PC-9 (cell line): Measurements from ENCODE around the gene CYP24A1. TPM values are rescaled to one million over a fixed set of nuclear protein-coding genes. Genes with fewer than 3 reads are reported as not detected.
"Not testable (repeated sequence)": the region's sequence is repeated elsewhere in the genome, so short reads cannot be mapped to it uniquely, and the experiment has no call there.

Experiments
- BruUV-seq: library from RNA; stranded (reverse); fragments of 400-500 nt; replicated peaks from 2 replicates; lab custom pipeline; 2021; lab: Mats Ljungman, UMichigan
- CTCF ChIA-PET: fragments of 300-600 bp; sonication (Branson Sonifier 250); formaldehyde crosslinking; loops from one replicate; lab custom pipeline; 2022; ENCODE audit warnings: antibody characterized with exemption; lab: Charles Lee
- POLR2A ChIA-PET: fragments of 300-600 bp; sonication (Branson Sonifier 250); formaldehyde crosslinking; loops from one replicate; lab custom pipeline; 2022; ENCODE audit warnings: antibody characterized with exemption; ENCODE audit not compliant: unreplicated experiment; lab: Charles Lee
- DNase-seq, 2 experiments: peaks; one replicate each; pipeline versions ENCODE4 v3.0.0 to v3.0.0-alpha.2; 2015 to 2022; ENCODE audit warnings: mixed read lengths in 1 of 2
- H2AFZ ChIP-seq: fragments of 200-600 bp; sonication (generic); 2 replicates; pipeline ENCODE4 v1.8.1; 2017; ENCODE audit warnings: antibody characterized with exemption
- H3F3A ChIP-seq: fragments of 200-600 bp; sonication (generic); 2 replicates; pipeline ENCODE4 v1.8.1; 2017; ENCODE audit warnings: antibody characterized with exemption, mild to moderate bottlenecking, low read depth; ENCODE audit not compliant: insufficient read depth
- H3K27ac ChIP-seq: fragments of 200-600 bp; sonication (generic); 2 replicates; pipeline ENCODE4 v1.6.1; 2016; ENCODE audit warnings: mixed run types
- H3K27me3 ChIP-seq: fragments of 200-600 bp; sonication (generic); 2 replicates; pipeline ENCODE4 v1.6.1; 2016; ENCODE audit warnings: low read depth, mixed run types; ENCODE audit not compliant: insufficient read depth
- H3K36me3 ChIP-seq: fragments of 200-600 bp; sonication (generic); 2 replicates; pipeline ENCODE4 v1.6.1; 2016; ENCODE audit warnings: low read depth, mixed run types
- H3K4me1 ChIP-seq: fragments of 200-600 bp; sonication (generic); replicated peaks from 2 replicates; pipeline ENCODE4 v1.6.1; 2016; ENCODE audit warnings: mixed run types; ENCODE audit not compliant: insufficient read depth
- H3K4me2 ChIP-seq: fragments of 200-600 bp; sonication (generic); 2 replicates; pipeline ENCODE4 v1.6.1; 2017; ENCODE audit warnings: mixed run types
- H3K4me3 ChIP-seq: fragments of 200-600 bp; sonication (generic); 2 replicates; pipeline ENCODE4 v1.6.1; 2016; ENCODE audit warnings: mixed run types
- H3K79me2 ChIP-seq: fragments of 200-600 bp; sonication (generic); 2 replicates; pipeline ENCODE4 v1.6.1; 2017; ENCODE audit warnings: low read depth, mixed run types
- H3K9me2 ChIP-seq: fragments of 200-600 bp; sonication (generic); 2 replicates; pipeline ENCODE4 v1.8.1; 2017; ENCODE audit warnings: mild to moderate bottlenecking; ENCODE audit not compliant: insufficient read depth
- H3K9me3 ChIP-seq: fragments of 200-600 bp; sonication (generic); 2 replicates; pipeline ENCODE4 v1.8.1; 2016; ENCODE audit warnings: low read depth; ENCODE audit not compliant: insufficient read depth
- H4K20me1 ChIP-seq: fragments of 200-600 bp; sonication (generic); 2 replicates; pipeline ENCODE4 v1.8.1; 2017; ENCODE audit not compliant: insufficient read depth
- EZH2 ChIP-seq: fragments of 200-600 bp; sonication (generic); IDR thresholded peaks from 2 replicates; pipeline ENCODE4 v1.8.0; 2017; ENCODE audit warnings: antibody characterized with exemption, low read depth
- intact Hi-C: fragments of 100-400 bp; cut with micrococcal nuclease; formaldehyde crosslinking; loops from one replicate; pipeline ENCODE4 v1.10.0; 2022; ENCODE audit not compliant: unreplicated experiment
- total RNA-seq: library from RNA; stranded (reverse); gene quantifications from 2 replicates; pipeline ENCODE4 v1.2.3, GENCODE V29; 2021
- TF ChIP-seq, protein P1 (sequence below): fragments of 200-600 bp; sonication (generic); conservative IDR thresholded peaks from 2 replicates; pipeline ENCODE4 v1.6.1; 2017; ENCODE audit warnings: mixed run types, antibody characterized with exemption, mild to moderate bottlenecking, moderate library complexity

Gene CYP24A1
- total RNA-seq, 1 experiment from 2014 or later, result 4.9 TPM

DNA sequence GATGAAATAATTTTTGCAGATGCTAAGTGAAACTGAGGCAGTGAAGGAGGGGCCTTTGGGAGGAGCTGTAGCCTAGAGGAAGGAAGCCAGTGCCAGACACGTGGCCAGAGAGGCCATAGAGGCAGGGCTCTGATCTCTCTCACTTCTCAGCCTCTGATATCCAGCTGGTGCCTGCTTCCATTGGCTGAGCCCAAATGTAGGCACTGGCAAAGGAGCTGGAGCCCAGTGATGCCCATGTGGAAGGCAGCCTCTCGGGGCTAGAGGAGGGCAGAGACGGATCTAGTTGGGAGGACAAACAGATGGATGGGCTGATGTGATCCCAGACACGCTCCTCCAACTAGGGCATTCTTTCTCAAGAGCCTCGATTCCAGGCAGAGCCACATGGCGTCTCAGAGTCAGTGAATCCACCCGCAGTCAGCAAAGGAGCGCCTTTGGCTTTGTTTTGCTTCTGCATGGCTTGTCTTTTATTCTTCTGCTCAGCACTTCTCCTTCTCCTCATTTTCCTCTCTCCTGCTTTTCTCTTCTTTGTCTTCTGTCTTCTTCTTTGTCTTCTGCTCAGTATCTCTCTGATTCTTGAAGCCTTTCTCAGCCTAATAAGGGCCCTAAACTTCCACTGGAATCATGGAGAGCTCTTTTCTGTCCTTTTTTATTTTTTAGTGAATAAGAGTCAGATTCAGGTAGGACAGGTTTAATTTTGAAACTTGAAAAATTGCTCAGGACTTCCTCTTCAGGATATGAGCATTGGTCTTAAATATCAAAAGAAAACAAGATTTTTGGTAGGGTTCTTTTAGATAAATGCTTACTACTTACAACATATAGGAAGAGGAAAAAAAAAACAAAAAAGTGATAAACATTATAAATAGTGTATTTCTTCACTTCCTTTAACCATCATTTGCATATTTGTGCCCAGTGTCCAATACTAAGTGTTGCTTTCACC lies 41.8 kb downstream of the CYP24A1 start:
- DNase-seq, result peak in 1 of 2 experiments; percentile 35
- no peaks in the 10 kb centered on the region for H3K36me3 ChIP-seq
- H3F3A ChIP-seq, result peaks cover 54% of the 10 kb centered on the region
- H3K27ac ChIP-seq, result peak overlapping the region; percentile 99
- POLR2A ChIA-PET, result interaction anchor here (0.6 to 0.7 kb wide), 2 partner anchors 44 to 67 kb away, joined by 4 to 8 read pairs; no protein-coding TSS in a partner anchor
- TF ChIP-seq EZH2, result no peak
- TF ChIP-seq, protein P1, sequence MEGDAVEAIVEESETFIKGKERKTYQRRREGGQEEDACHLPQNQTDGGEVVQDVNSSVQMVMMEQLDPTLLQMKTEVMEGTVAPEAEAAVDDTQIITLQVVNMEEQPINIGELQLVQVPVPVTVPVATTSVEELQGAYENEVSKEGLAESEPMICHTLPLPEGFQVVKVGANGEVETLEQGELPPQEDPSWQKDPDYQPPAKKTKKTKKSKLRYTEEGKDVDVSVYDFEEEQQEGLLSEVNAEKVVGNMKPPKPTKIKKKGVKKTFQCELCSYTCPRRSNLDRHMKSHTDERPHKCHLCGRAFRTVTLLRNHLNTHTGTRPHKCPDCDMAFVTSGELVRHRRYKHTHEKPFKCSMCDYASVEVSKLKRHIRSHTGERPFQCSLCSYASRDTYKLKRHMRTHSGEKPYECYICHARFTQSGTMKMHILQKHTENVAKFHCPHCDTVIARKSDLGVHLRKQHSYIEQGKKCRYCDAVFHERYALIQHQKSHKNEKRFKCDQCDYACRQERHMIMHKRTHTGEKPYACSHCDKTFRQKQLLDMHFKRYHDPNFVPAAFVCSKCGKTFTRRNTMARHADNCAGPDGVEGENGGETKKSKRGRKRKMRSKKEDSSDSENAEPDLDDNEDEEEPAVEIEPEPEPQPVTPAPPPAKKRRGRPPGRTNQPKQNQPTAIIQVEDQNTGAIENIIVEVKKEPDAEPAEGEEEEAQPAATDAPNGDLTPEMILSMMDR, result no peak
- H3K27me3 ChIP-seq, result no peaks in the 10 kb centered on the region
- intact Hi-C loops, result loop anchor here (1.0 to 2.0 kb wide), 4 partner anchors 9 to 65 kb away; no protein-coding TSS in a partner anchor
- TSS peak; percentile 83 for BruUV-seq
- H3K9me2 ChIP-seq, result no peaks in the 10 kb centered on the region
- peaks cover 51% of the 10 kb centered on the region for H3K4me1 ChIP-seq
- no peaks in the 10 kb centered on the region for H3K79me2 ChIP-seq
- H3K4me2 ChIP-seq, result peak overlapping the region; percentile 70
- peaks cover 23% of the 10 kb centered on the region for H3K9me3 ChIP-seq
- CTCF ChIA-PET, result interaction anchor here (0.6 kb wide), 2 partner anchors 15 to 785 kb away, joined by 3 to 4 read pairs; no protein-coding TSS in a partner anchor
- no peak overlapping the region; the same call in 1 of the 2 replicates for H2AFZ ChIP-seq
- no peaks in the 10 kb centered on the region for H4K20me1 ChIP-seq
- peak overlapping the region; percentile 21; the same call in 1 of the 2 replicates for H3K4me3 ChIP-seq

DNA sequence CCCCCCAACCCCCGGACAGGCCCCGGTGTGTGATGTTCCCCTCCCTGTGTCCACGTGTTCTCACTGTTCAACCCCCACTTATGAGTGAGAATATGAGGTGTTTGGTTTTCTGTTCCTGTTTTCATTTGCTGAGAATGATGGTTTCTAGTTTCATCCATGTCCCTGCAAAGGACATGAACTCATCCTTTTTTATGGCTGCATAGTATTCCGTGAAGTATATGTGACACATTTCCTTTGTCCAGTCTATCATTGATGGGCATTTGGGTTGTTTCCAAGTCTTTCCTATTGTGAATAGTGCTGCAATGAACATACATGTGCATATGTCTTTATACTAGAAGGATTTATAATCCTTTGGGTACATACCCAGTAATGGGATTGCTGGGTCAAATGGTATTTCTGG lies 42.7 kb downstream of the CYP24A1 start:
- DNase-seq, CTCF ChIA-PET, BruUV-seq, H2AFZ ChIP-seq, POLR2A ChIA-PET, H3K79me2 ChIP-seq, H3K36me3 ChIP-seq, H3K9me2 ChIP-seq, H3K27me3 ChIP-seq, H3K4me3 ChIP-seq, intact Hi-C loops, H4K20me1 ChIP-seq: not testable (repeated sequence)
- peaks cover 53% of the 10 kb centered on the region for H3K4me1 ChIP-seq
- peak overlapping the region; percentile 99 for H3K27ac ChIP-seq
- peaks cover 54% of the 10 kb centered on the region for H3F3A ChIP-seq
- H3K9me3 ChIP-seq, result peaks cover 15% of the 10 kb centered on the region
- peak overlapping the region; percentile 70 for H3K4me2 ChIP-seq

DNA sequence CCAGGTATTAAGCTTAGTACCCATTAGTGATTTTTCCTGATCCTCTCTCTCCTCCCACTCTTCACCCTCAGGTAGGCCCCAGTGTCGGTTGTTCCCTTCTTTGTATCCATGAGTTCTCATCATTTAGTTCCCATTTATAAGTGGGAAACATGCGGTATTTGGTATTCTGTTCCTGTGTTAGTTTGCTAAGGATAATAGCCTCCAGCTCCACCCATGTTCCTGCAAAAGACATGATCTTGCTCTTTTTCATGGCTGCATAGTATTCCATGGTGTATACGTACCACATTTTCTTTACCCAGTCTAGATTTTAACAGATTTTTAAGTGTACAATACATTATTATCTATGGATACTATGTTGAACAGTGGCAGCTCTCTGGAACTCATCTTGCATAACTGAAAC lies 44.4 kb downstream of the CYP24A1 start:
- DNase-seq, result no peak
- Histone ChIP-seq H3F3A (peaks cover 57% of the 10 kb centered on the region), H3K4me1 (peaks cover 58% of the 10 kb centered on the region), H3K27me3 (no peaks in the 10 kb centered on the region), H4K20me1 (no peaks in the 10 kb centered on the region), H3K36me3 (no peaks in the 10 kb centered on the region), H3K27ac (no peak overlapping the region; the same call in 1 of the 2 replicates), H3K79me2 (no peaks in the 10 kb centered on the region), H2AFZ (no peak overlapping the region), H3K9me2 (no peaks in the 10 kb centered on the region), H3K9me3 (no peaks in the 10 kb centered on the region), H3K4me2 (no peak overlapping the region), H3K4me3 (no peak overlapping the region)
- POLR2A ChIA-PET, result no interaction called here
- CTCF ChIA-PET, result no interaction called here
- no TSS peak for BruUV-seq
- TF ChIP-seq, protein P1, result no peak
- TF ChIP-seq EZH2, result no peak
- intact Hi-C loops, result no loop called here
